OCI-LY3 (cell line): ENCODE results near the gene SLC24A2.
"Not testable (repeated sequence)": the region's sequence is repeated elsewhere in the genome, so short reads cannot be mapped to it uniquely, and the experiment has no call there.

Source experiments
- H2AFZ ChIP-seq: fragments of 200-600, 300-600 bp; shearing (Covaris generic); 2 replicates; pipeline ENCODE4 v1.6.0; 2014; ENCODE audit warnings: antibody characterized with exemption, low read depth, low read length
- H3K27ac ChIP-seq: fragments of 200-600, 300-600 bp; sonication (generic); 2 replicates; pipeline ENCODE4 v1.5.1; 2014; ENCODE audit warnings: mild to moderate bottlenecking, low read length, moderate library complexity, mixed read lengths
- H3K27me3 ChIP-seq: fragments of 200-600, 300-600 bp; sonication (generic); 2 replicates; pipeline ENCODE4 v1.6.1; 2014; ENCODE audit warnings: low read depth, low read length, mixed read lengths
- H3K36me3 ChIP-seq: fragments of 200-600, 300-600 bp; sonication (generic); replicated peaks from 2 replicates; pipeline ENCODE3; 2014; ENCODE audit warnings: low read depth, low read length, mixed read lengths
- H3K4me1 ChIP-seq: fragments of 300-600, 200-600 bp; sonication (generic); 2 replicates; pipeline ENCODE4 v1.6.1; 2014; ENCODE audit warnings: low read length, mixed read lengths
- H3K4me2 ChIP-seq: fragments of 200-600, 300-600 bp; sonication (generic); 2 replicates; pipeline ENCODE4 v1.6.1; 2014; ENCODE audit warnings: low read length, mixed read lengths
- H3K4me3 ChIP-seq: fragments of 300-600, 200-600 bp; sonication (generic); 2 replicates; pipeline ENCODE4 v1.5.1; 2014; ENCODE audit warnings: antibody characterized with exemption, mild to moderate bottlenecking, low read length, moderate library complexity
- H3K79me2 ChIP-seq: fragments of 300-600, 200-600 bp; shearing (Covaris generic); 2 replicates; pipeline ENCODE4 v1.6.1; 2014; ENCODE audit warnings: mild to moderate bottlenecking, low read length, mixed read lengths
- H3K9ac ChIP-seq: fragments of 300-600, 200-600 bp; shearing (Covaris generic); 2 replicates; pipeline ENCODE4 v1.6.0; 2014; ENCODE audit warnings: mild to moderate bottlenecking, low read length, moderate library complexity
- H3K9me3 ChIP-seq: fragments of 200-600, 300-600 bp; shearing (Covaris generic); 2 replicates; pipeline ENCODE4 v1.6.1; 2014; ENCODE audit warnings: low read length, mixed read lengths; ENCODE audit not compliant: insufficient read depth
- H4K20me1 ChIP-seq: fragments of 200-600, 300-600 bp; sonication (generic); 2 replicates; pipeline ENCODE4 v1.6.1; 2016; ENCODE audit warnings: low read length, mixed read lengths; ENCODE audit not compliant: insufficient read depth
- CTCF ChIP-seq: fragments of 200-600, 300-600 bp; sonication (generic); IDR thresholded peaks from 2 replicates; pipeline ENCODE4 v1.5.1; 2014; ENCODE audit warnings: antibody characterized with exemption, low read length, low read depth
- EZH2phosphoT487 ChIP-seq: fragments of 200-600 bp; shearing (Covaris generic); IDR thresholded peaks from 2 replicates; pipeline ENCODE4 v1.6.1; 2018; ENCODE audit warnings: antibody characterized with exemption, mixed run types, low read depth

The SLC24A2 gene

GRCh38 chr9:19788614-19789271 lies at the start of gene SLC24A2:
SLC24A2 (minus strand) TSS chr9:19789037.
- H3K79me2 ChIP-seq = no peaks in the 10 kb centered on the region
- H3K27ac ChIP-seq = no peak within 1 kb of the TSS
- H3K9ac ChIP-seq = no peak within 1 kb of the TSS
- no peak within 1 kb of the TSS for H2AFZ ChIP-seq
- no peaks in the 10 kb centered on the region for H3K9me3 ChIP-seq
- H3K4me1 ChIP-seq = no peaks in the 10 kb centered on the region
- H3K4me3 ChIP-seq = no peak within 1 kb of the TSS
- TF ChIP-seq CTCF (no peak), EZH2phosphoT487 (no peak)
- H3K4me2 ChIP-seq = no peak within 1 kb of the TSS
- no peaks in the 10 kb centered on the region for H4K20me1 ChIP-seq
- no peaks in the 10 kb centered on the region for H3K36me3 ChIP-seq
- no peaks in the 10 kb centered on the region for H3K27me3 ChIP-seq

- H3K9me3 ChIP-seq, H4K20me1 ChIP-seq, H3K27me3 ChIP-seq, H3K27ac ChIP-seq, H3K4me3 ChIP-seq, H3K79me2 ChIP-seq, H3K4me2 ChIP-seq, H2AFZ ChIP-seq, H3K4me1 ChIP-seq, H3K36me3 ChIP-seq, H3K9ac ChIP-seq: not testable (repeated sequence)
Observed at GRCh38 chr9:19833331-19833730, 44.5 kb upstream of the SLC24A2 start.

- no peak overlapping the region for H3K9ac ChIP-seq
- no peaks in the 10 kb centered on the region for H3K36me3 ChIP-seq
- no peaks in the 10 kb centered on the region for H3K79me2 ChIP-seq
- H3K4me1 ChIP-seq = no peaks in the 10 kb centered on the region
- H3K4me2 ChIP-seq = no peak overlapping the region
- no peaks in the 10 kb centered on the region for H4K20me1 ChIP-seq
- H2AFZ ChIP-seq = no peak overlapping the region
- TF ChIP-seq EZH2phosphoT487 (no peak), CTCF (no peak)
- no peak overlapping the region for H3K4me3 ChIP-seq
- no peak overlapping the region for H3K27ac ChIP-seq
- H3K9me3 ChIP-seq = no peaks in the 10 kb centered on the region
- H3K27me3 ChIP-seq = no peaks in the 10 kb centered on the region
Observed at GRCh38 chr9:19830796-19831195, 42.0 kb upstream of the SLC24A2 start.

GRCh38 chr9:19828576-19829109 lies 39.8 kb upstream of the SLC24A2 start:
- H3K4me2 ChIP-seq = no peak overlapping the region
- H3K79me2 ChIP-seq = no peaks in the 10 kb centered on the region
- no peaks in the 10 kb centered on the region for H3K9me3 ChIP-seq
- no peaks in the 10 kb centered on the region for H3K36me3 ChIP-seq
- no peaks in the 10 kb centered on the region for H4K20me1 ChIP-seq
- no peaks in the 10 kb centered on the region for H3K27me3 ChIP-seq
- no peak for TF ChIP-seq EZH2phosphoT487
- no peak overlapping the region for H2AFZ ChIP-seq
- no peak overlapping the region for H3K4me3 ChIP-seq
- no peak overlapping the region for H3K9ac ChIP-seq
- H3K27ac ChIP-seq = no peak overlapping the region
- H3K4me1 ChIP-seq = no peaks in the 10 kb centered on the region

GRCh38 chr9:19816769-19817168 lies 27.9 kb upstream of the SLC24A2 start:
- Histone ChIP-seq H3K36me3 (no peaks in the 10 kb centered on the region), H3K9me3 (no peaks in the 10 kb centered on the region), H3K9ac (no peak overlapping the region), H2AFZ (no peak overlapping the region), H3K4me2 (no peak overlapping the region), H3K4me3 (no peak overlapping the region), H3K4me1 (no peaks in the 10 kb centered on the region), H3K27me3 (no peaks in the 10 kb centered on the region), H3K27ac (no peak overlapping the region), H3K79me2 (no peaks in the 10 kb centered on the region), H4K20me1 (no peaks in the 10 kb centered on the region)
- TF ChIP-seq CTCF (no peak), EZH2phosphoT487 (no peak)
